Left lung (tissue), 10 donors: Measurements from ENCODE around the gene USP24. TPM values are rescaled to one million over a fixed set of nuclear protein-coding genes. Genes with fewer than 3 reads are reported as not detected.
"Not testable (repeated sequence)": the region's sequence is repeated elsewhere in the genome, so short reads cannot be mapped to it uniquely, and the experiment has no call there.

Source experiments
- ATAC-seq: fragments of 200-7000 bp; cut with Tn5 transposase; one replicate; pipeline ENCODE4 v1.9.1; 2020; ENCODE audit warnings: moderate library complexity
- DNase-seq, 4 donors: peaks; one replicate each; pipeline ENCODE4 v3.0.0-alpha.2; 2013 to 2020
- H3K27ac ChIP-seq, 2 donors: fragments of 200-600 bp; sonication (generic) in 1 of 2; one replicate each; pipeline versions ENCODE4 v1.5.0 to v1.8.0; 2020 to 2021
- H3K27me3 ChIP-seq, 2 donors: fragments of 200-600 bp; sonication (generic) in 1 of 2; one replicate each; pipeline versions ENCODE4 v1.5.0 to v1.8.0; 2020 to 2021
- H3K36me3 ChIP-seq, 2 donors: fragments of 200-600 bp; sonication (generic) in 1 of 2; one replicate each; pipeline versions ENCODE4 v1.5.0 to v1.8.0; 2020 to 2021
- H3K4me1 ChIP-seq, 2 donors: fragments of 200-600 bp; one replicate each; pipeline ENCODE4 v1.8.0; 2021
- H3K4me3 ChIP-seq, 2 donors: fragments of 200-600 bp; sonication (generic) in 1 of 2; one replicate each; pipeline versions ENCODE4 v1.5.0 to v1.8.0; 2020 to 2021; ENCODE audit warnings: mild to moderate bottlenecking in 1 of 2
- H3K9me3 ChIP-seq, 2 donors: fragments of 200-600 bp; sonication (generic) in 1 of 2; one replicate each; pipeline versions ENCODE4 v1.5.0 to v1.8.0; 2020 to 2021
- intact Hi-C, 2 donors: fragments of 100-400 bp; cut with DNase I; formaldehyde crosslinking; loops; one replicate each; pipeline versions ENCODE4 v1.11.2 to v1.14.2; 2022
- polyA plus RNA-seq, 6 donors: library from polyadenylated mRNA; unstranded; fragments of 120-200 nt; gene quantifications; one replicate each; pipeline ENCODE4 v1.2.1, GENCODE V29; 2013; ENCODE audit not compliant: insufficient read length in 6 of 6
- total RNA-seq, 2 donors: library from RNA; stranded (reverse); fragmentation: NEBNext Ultra II Directional; extraction: Animal tissue kit (Norgen Biotek cat#: 25700); gene quantifications; one replicate each; pipeline ENCODE4 v1.2.1, GENCODE V29; 2021
- TF ChIP-seq, protein P1 (sequence below), 2 donors: fragments of 200-600 bp; sonication (generic) in 1 of 2; IDR thresholded peaks; one replicate each; pipeline versions ENCODE4 v1.5.0 to v1.8.0; 2021; ENCODE audit warnings: antibody characterized with exemption in 2 of 2
- donor health status: DM: no; HTN: yes; CAD: no.
- donor health status: DM: no; HTN: no; CAD: no.

Gene USP24
- total and polyA plus RNA-seq, 8 donors, result 26.1 to 63.7 (median 47.2) TPM

GRCh38 chr1:55118651-55119329, 96.4 kb downstream of the USP24 start:
- Histone ChIP-seq H3K36me3 (peaks cover 0 to 99% of the 10 kb centered on the region in 2 donors), H3K27me3 (no peaks in the 10 kb centered on the region), H3K9me3 (no peaks in the 10 kb centered on the region), H3K4me1 (no peaks in the 10 kb centered on the region), H3K4me3 (no peak overlapping the region), H3K27ac (no peak overlapping the region)
- TF ChIP-seq, protein P1, sequence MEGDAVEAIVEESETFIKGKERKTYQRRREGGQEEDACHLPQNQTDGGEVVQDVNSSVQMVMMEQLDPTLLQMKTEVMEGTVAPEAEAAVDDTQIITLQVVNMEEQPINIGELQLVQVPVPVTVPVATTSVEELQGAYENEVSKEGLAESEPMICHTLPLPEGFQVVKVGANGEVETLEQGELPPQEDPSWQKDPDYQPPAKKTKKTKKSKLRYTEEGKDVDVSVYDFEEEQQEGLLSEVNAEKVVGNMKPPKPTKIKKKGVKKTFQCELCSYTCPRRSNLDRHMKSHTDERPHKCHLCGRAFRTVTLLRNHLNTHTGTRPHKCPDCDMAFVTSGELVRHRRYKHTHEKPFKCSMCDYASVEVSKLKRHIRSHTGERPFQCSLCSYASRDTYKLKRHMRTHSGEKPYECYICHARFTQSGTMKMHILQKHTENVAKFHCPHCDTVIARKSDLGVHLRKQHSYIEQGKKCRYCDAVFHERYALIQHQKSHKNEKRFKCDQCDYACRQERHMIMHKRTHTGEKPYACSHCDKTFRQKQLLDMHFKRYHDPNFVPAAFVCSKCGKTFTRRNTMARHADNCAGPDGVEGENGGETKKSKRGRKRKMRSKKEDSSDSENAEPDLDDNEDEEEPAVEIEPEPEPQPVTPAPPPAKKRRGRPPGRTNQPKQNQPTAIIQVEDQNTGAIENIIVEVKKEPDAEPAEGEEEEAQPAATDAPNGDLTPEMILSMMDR (IDR thresholded peaks at IDR 0.05), result no peak
- DNase-seq, result no peak
- intact Hi-C loops, result no loop called here
- ATAC-seq, result no peak

GRCh38 chr1:55117941-55118340, 97.2 kb downstream of the USP24 start:
- Histone ChIP-seq H3K4me3 (no peak overlapping the region), H3K9me3 (no peaks in the 10 kb centered on the region), H3K4me1 (no peaks in the 10 kb centered on the region), H3K27ac (no peak overlapping the region), H3K27me3 (no peaks in the 10 kb centered on the region), H3K36me3 (peaks cover 3 to 96% of the 10 kb centered on the region in 2 donors)
- TF ChIP-seq, protein P1 (IDR thresholded peaks at IDR 0.05), result no peak
- DNase-seq, result no peak
- intact Hi-C loops, result no loop called here
- ATAC-seq, result no peak

DNA sequence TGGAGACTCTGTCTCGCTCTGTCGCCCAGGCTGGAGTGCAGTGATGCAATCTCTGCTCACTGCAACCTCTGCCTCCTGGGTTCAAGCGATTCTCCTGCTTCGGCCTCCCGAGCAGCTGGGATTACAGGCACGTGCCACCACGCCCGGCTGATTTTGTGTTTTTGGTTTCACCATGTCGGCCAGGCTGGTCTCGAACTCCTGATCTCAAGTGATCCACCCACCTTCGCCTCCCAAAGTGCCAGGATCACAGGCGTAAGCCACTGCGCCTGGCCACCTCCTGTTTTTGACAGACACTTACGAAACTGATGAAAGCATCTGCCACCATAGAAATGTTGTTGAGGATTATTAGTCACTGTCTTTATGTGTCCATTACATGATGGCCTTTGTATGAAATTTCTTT, 106.2 kb downstream of the USP24 start:
- ATAC-seq, H3K27me3 ChIP-seq, H3K4me1 ChIP-seq, intact Hi-C loops, H3K4me3 ChIP-seq, DNase-seq, H3K27ac ChIP-seq, H3K9me3 ChIP-seq: not testable (repeated sequence)
- peaks cover 4 to 91% of the 10 kb centered on the region in 2 donors for H3K36me3 ChIP-seq

DNA sequence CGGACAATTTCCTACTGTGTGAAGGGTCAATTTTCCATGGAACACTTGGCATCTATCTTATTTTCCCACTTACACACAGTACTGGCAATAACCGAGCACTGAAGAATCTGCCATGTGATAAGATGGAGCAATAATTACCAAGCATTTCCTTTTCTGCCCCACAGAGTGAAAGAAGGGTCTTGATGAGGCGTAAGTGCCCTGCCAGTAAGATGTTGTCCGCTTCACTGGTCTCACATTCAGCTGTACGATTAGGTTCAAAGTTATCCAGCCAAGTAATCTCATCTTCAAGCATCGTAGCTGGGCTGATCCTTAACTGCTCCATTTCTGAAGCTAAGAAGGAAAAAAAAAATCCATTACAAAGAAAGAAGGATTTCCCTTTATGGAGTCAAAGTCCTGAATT, 108.1 kb downstream of the USP24 start:
- TF ChIP-seq, protein P1 (IDR thresholded peaks at IDR 0.05), result no peak
- H3K36me3 ChIP-seq, result peaks cover 3 to 93% of the 10 kb centered on the region in 2 donors
- intact Hi-C loops, result no loop called here
- no peak for DNase-seq
- H3K4me3 ChIP-seq, result no peak overlapping the region
- no peak for ATAC-seq
- H3K9me3 ChIP-seq, result no peaks in the 10 kb centered on the region
- H3K27ac ChIP-seq, result no peak overlapping the region
- H3K4me1 ChIP-seq, result no peaks in the 10 kb centered on the region
- H3K27me3 ChIP-seq, result no peaks in the 10 kb centered on the region

DNA sequence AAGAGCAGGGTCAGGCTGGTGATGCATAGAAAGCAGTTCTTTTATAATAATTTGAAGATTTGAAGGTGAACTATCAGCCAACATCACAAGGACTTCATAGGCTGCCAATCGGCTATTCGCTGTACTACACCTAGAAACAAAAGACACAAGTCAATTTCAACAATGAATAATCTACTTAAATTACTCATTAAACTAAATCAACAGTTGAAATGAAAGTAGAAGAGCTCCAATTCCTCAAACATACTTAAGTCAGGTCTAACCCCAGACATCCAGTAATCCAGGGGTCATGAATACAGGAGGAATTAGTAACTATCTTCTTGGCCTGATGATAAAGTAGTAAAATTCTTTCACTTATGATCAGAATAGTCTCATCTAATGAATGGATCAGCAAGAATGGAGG, 111.3 kb downstream of the USP24 start:
- DNase-seq, result no peak
- intact Hi-C loops, result no loop called here
- TF ChIP-seq, protein P1 (IDR thresholded peaks at IDR 0.05), result no peak
- H3K36me3 ChIP-seq, result peaks cover 3 to 97% of the 10 kb centered on the region in 2 donors
- no peak overlapping the region for H3K4me3 ChIP-seq
- H3K4me1 ChIP-seq, result no peaks in the 10 kb centered on the region
- ATAC-seq, result no peak
- H3K9me3 ChIP-seq, result no peaks in the 10 kb centered on the region
- H3K27me3 ChIP-seq, result no peaks in the 10 kb centered on the region
- H3K27ac ChIP-seq, result no peak overlapping the region

GRCh38 chr1:55095095-55095494, 120.1 kb downstream of the USP24 start:
- H3K27ac ChIP-seq, result no peak overlapping the region
- H3K27me3 ChIP-seq, result no peaks in the 10 kb centered on the region
- intact Hi-C loops, result no loop called here
- ATAC-seq (no peak), DNase-seq (no peak)
- H3K4me1 ChIP-seq, result no peaks in the 10 kb centered on the region
- H3K9me3 ChIP-seq, result no peaks in the 10 kb centered on the region
- TF ChIP-seq, protein P1 (IDR thresholded peaks at IDR 0.05), result no peak
- H3K4me3 ChIP-seq, result no peak overlapping the region
- H3K36me3 ChIP-seq, result peaks cover 4 to 100% of the 10 kb centered on the region in 2 donors
